H1 (cell line): ENCODE measurements around the gene SMYD4. TPM values are rescaled to one million over a fixed set of nuclear protein-coding genes. Genes with fewer than 3 reads are reported as not detected.

Source experiments
- BRCA1 ChIP-seq: IDR thresholded peaks from 2 replicates; pipeline ENCODE4 v1.6.1; 2012; ENCODE audit warnings: low read depth, low read length, improper control_type of control experiment
- CHD7 ChIP-seq: fragments of 300-600 bp; sonication (generic); IDR thresholded peaks from 2 replicates; pipeline ENCODE4 v1.7.1; 2012; ENCODE audit warnings: low read length, moderate library complexity, mild to moderate bottlenecking, inconsistent platforms; ENCODE audit not compliant: insufficient replicate concordance
- EGR1 ChIP-seq: IDR thresholded peaks from 2 replicates; pipeline ENCODE4 v1.6.1; 2011; ENCODE audit warnings: low read depth, low read length, borderline replicate concordance
- EP300 ChIP-seq, 2 experiments: IDR thresholded peaks; 1 replicate in 1 of 2; 2 replicates in 1 of 2; pipeline ENCODE4 v1.6.1; 2011 to 2012; ENCODE audit warnings: low read depth in 2 of 2, low read length in 2 of 2, mild to moderate bottlenecking in 2 of 2, borderline replicate concordance in 1 of 2, inconsistent platforms in 1 of 2, moderate library complexity in 1 of 2
- POU5F1 ChIP-seq: IDR thresholded peaks from 2 replicates; pipeline ENCODE4 v1.6.1; 2011; ENCODE audit warnings: low read depth, mild to moderate bottlenecking, low read length, moderate library complexity
- TCF12 ChIP-seq: IDR thresholded peaks from 2 replicates; pipeline ENCODE4 v1.6.1; 2011; ENCODE audit warnings: low read depth, mild to moderate bottlenecking, low read length
- polyA plus RNA-seq, 7 experiments: library from polyadenylated mRNA; depleted of rRNA in 3 of 7; stranded (reverse) in 5 of 7; unstranded in 2 of 7; fragments of >200 nt in 5 of 7; fragments of 200-250 nt in 2 of 7; gene quantifications; 1 replicate in 5 of 7; 2 replicates in 1 of 7; 4 replicates in 1 of 7; pipeline versions ENCODE4 v1.2.1 to v1.2.3, GENCODE V29; 2011 to 2013; ENCODE audit warnings: missing spikeins in 2 of 7, mixed read lengths in 2 of 7
- total RNA-seq: library from RNA; stranded (reverse); fragmentation: NEBNext Ultra II Directional; extraction: Animal tissue kit (Norgen Biotek cat#: 25700); gene quantifications from 2 replicates; pipeline ENCODE4 v1.2.1, GENCODE V29; 2021

SMYD4 gene
- total and polyA plus RNA-seq, 2 of the 8 experiments (the other 6 are each of a cell fraction or from before 2014, with no cell fraction given): 10.5 to 23.4 TPM

- TF ChIP-seq CHD7: no peak
- no peak for TF ChIP-seq EGR1
- TF ChIP-seq TCF12: no peak
- no peak for TF ChIP-seq EP300 (IDR thresholded peaks at IDR 0.05; ENCODE audit: borderline replicate concordance in 1 of 2, low read depth in 2 of 2, low read length in 2 of 2)
- TF ChIP-seq POU5F1: no peak
- TF ChIP-seq BRCA1: no peak
Measured at GRCh38 chr17:1776328-1776727, 53.4 kb downstream of the SMYD4 start (continued).
